Measurements from ENCODE around the gene OPCML.
A peak's percentile ranks its signal among the peaks of the same experiment; 100 is the strongest.
"Not testable (repeated sequence)": the region's sequence is repeated elsewhere in the genome, so short reads cannot be mapped to it uniquely, and the experiment has no call there.

Gene OPCML

GRCh38 chr11:132439711-132440255, 1092.5 kb downstream of the OPCML start:
- no peak for DNase-seq (ENCODE audit: low read depth in 2 of 2)

GRCh38 chr11:132438418-132438817, 1093.9 kb downstream of the OPCML start:
- no peak for DNase-seq (ENCODE audit: low read depth in 2 of 2)

- no peak for DNase-seq (ENCODE audit: low read depth in 2 of 2)
Measured at GRCh38 chr11:132430429-132431062, 1101.8 kb downstream of the OPCML start.

- DNase-seq (ENCODE audit: low read depth in 2 of 2), result no peak
Measured at GRCh38 chr11:132429685-132430084, 1102.6 kb downstream of the OPCML start.

GRCh38 chr11:132427611-132428010, 1104.7 kb downstream of the OPCML start:
- DNase-seq (ENCODE audit: low read depth in 2 of 2), result peak; percentile 70 to 77

GRCh38 chr11:132424433-132424832, 1107.9 kb downstream of the OPCML start:
- no peak for DNase-seq (ENCODE audit: low read depth in 2 of 2)

DNA sequence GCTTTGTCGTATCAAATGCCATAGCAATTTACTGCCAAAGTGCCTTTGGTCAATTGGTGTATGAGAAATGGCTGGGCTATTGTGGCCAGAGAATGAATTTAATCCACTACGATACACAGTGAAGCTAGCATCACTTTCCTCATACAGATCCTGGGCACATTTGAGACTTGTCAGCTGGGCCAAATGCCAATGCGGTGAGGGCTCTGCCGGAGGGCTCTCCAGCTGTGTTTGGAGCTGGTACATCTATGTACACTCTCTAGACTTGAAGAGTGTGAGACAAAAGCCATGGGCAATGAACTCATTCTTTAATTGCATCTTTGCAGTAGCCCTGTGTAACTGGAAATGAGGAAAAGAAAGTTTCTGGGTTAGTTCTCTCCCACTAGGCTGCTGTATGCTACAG, 1109.0 kb downstream of the OPCML start:
- no peak for DNase-seq (ENCODE audit: low read depth in 2 of 2)

GRCh38 chr11:132422722-132423121, 1109.6 kb downstream of the OPCML start:
- no peak for DNase-seq (ENCODE audit: low read depth in 2 of 2)

- DNase-seq (ENCODE audit: low read depth in 2 of 2), result no peak
Measured at GRCh38 chr11:132421555-132421954, 1110.7 kb downstream of the OPCML start.

DNA sequence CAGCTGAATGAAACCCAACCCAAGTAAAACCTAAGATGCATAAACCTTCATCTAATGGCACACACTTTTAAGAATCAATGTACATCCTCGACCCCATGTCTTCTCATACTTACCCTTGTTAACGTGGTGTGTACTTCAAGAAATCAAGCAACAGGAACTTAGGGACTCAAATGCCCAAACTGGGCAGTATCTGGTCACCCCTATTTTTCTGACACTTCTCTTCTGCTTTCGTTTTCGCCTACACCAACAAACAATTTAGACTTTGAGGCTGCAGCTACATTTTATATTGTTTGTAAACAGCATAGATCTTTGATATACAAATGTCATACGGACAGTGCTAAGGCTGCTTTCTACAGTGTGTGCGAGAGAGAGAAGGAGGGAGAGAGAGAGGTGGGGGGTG, 1117.8 kb downstream of the OPCML start:
- no peak for DNase-seq (ENCODE audit: low read depth in 2 of 2)

- no peak for DNase-seq (ENCODE audit: low read depth in 2 of 2)
Measured at GRCh38 chr11:132410383-132410782, 1121.9 kb downstream of the OPCML start.

GRCh38 chr11:132409573-132410355, 1122.5 kb downstream of the OPCML start:
- no peak for DNase-seq (ENCODE audit: low read depth in 2 of 2)

- no peak for DNase-seq (ENCODE audit: low read depth in 2 of 2)
Measured at GRCh38 chr11:132408877-132409276, 1123.4 kb downstream of the OPCML start.

- DNase-seq (ENCODE audit: low read depth in 2 of 2), result no peak
Measured at GRCh38 chr11:132405728-132406127, 1126.6 kb downstream of the OPCML start.

GRCh38 chr11:132402071-132402684, 1130.1 kb downstream of the OPCML start:
- peak; percentile 15 to 23 for DNase-seq (ENCODE audit: low read depth in 2 of 2)

GRCh38 chr11:132396318-132396717, 1136.0 kb downstream of the OPCML start:
- no peak for DNase-seq (ENCODE audit: low read depth in 2 of 2)

- no peak for DNase-seq (ENCODE audit: low read depth in 2 of 2)
Measured at GRCh38 chr11:132395434-132395833, 1136.9 kb downstream of the OPCML start.

GRCh38 chr11:132379540-132379939, 1152.8 kb downstream of the OPCML start:
- DNase-seq (ENCODE audit: low read depth in 2 of 2), result no peak

- DNase-seq (ENCODE audit: low read depth in 2 of 2), result no peak
Measured at GRCh38 chr11:132373405-132374143, 1158.7 kb downstream of the OPCML start.

GRCh38 chr11:132370114-132370513, 1162.2 kb downstream of the OPCML start:
- not testable (repeated sequence) for DNase-seq (ENCODE audit: low read depth in 2 of 2)

DNA sequence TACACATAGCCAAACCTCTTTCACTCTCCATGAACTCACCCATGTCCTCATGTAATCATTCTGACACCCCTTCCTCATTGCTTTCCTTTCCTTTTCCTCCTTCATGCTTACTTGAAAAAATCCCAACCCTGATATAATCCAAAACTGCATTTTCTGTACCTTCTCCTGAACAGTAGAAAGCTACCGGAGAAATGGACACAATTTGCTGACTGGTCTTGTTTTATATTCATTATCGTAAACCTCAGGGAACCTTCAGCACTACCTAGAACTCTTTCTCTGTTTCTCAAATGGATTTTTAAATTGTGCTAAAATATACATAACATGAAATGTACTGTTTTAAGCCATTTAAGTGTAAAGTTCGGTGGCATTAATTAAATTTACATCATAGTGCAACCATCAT, 1165.0 kb downstream of the OPCML start:
- DNase-seq (ENCODE audit: low read depth in 2 of 2), result no peak

DNA sequence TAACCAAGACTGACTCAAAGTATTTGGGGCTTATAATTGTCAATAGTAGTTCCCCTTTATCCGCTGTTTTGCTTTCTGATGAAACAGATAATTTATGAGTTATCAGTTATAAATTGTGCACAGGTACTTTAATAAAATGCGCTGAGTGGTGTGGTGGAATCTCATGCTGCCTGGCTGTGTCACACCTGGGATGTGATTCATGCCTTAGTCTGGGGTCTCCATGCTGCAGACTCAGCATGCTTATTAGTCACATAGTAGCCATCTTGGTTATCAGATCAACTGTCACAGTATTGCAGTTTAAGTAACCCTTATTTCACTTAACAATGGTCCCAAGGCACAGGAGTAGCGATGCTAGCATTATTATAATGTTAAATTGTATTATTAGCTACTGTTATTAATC, 1166.7 kb downstream of the OPCML start:
- no peak for DNase-seq (ENCODE audit: low read depth in 2 of 2)
